ENCODE measurements around the gene RPL37. TPM values are rescaled to one million over a fixed set of nuclear protein-coding genes. Genes with fewer than 3 reads are reported as not detected.

RPL37 gene
- total RNA-seq, 1 experiment from 2014 or later = 1,279 TPM

- Histone ChIP-seq H3K4me2 (ENCODE audit: low read length) (no peak overlapping the region), H3K9ac (ENCODE audit: low read length) (no peak overlapping the region), H3K9me2 (ENCODE audit: insufficient read depth) (no peaks in the 10 kb centered on the region), H3K9me3 (ENCODE audit: control insufficient read depth in 1 of 2, insufficient read depth in 1 of 2, low read depth in 1 of 2, low read length in 2 of 2) (peaks cover 0 to 6% of the 10 kb centered on the region in 2 experiments; a peak in 2 of 4 replicates), H3K79me2 (ENCODE audit: insufficient read depth, low read length) (peaks cover 99% of the 10 kb centered on the region), H4K20me1 (ENCODE audit: insufficient read depth) (peaks cover 29% of the 10 kb centered on the region; the same call in 1 of the 2 replicates), H3K36me3 (ENCODE audit: control insufficient read depth in 1 of 2, insufficient read depth in 2 of 2, low read length in 2 of 2) (peaks cover 0 to 15% of the 10 kb centered on the region in 2 experiments; a peak in 2 of 4 replicates), H3K4me1 (ENCODE audit: control insufficient read depth in 1 of 2, insufficient read depth in 2 of 2, low read length in 2 of 2) (peaks cover 0 to 7% of the 10 kb centered on the region in 2 experiments; a peak in 2 of 4 replicates), H3K4me3 (replicated peaks in 1 of 2; ENCODE audit: low read depth in 1 of 2, low read length in 2 of 2) (no peak overlapping the region), H3K27ac (ENCODE audit: low read depth, low read length) (no peak overlapping the region), H2AFZ (ENCODE audit: low read depth, low read length, poor library complexity, severe bottlenecking) (no peak overlapping the region), H3K27me3 (ENCODE audit: insufficient read depth, low read length) (no peaks in the 10 kb centered on the region)
- no peak for ATAC-seq
- intact Hi-C loops (cut with micrococcal nuclease) = no loop called here
- ChIA-PET CTCF (no interaction called here), POLR2A (no interaction called here), RAD21 (ENCODE audit: low non-redundant PET in 1 of 2, low total read pairs in 2 of 2, uncharacterized antibody in 2 of 2, unreplicated experiment in 2 of 2) (no interaction called here)
- no peak for TF ChIP-seq SIN3A (IDR thresholded peaks at IDR 0.05; ENCODE audit: low read depth)
- no peak for TF ChIP-seq ELF1 (IDR thresholded peaks at IDR 0.05; ENCODE audit: borderline replicate concordance, low read depth)
- TF ChIP-seq ZBTB33 (IDR thresholded peaks at IDR 0.05; ENCODE audit: extremely low read depth, insufficient replicate concordance, low read length) = no peak
- no peak for TF ChIP-seq CBX3 (IDR thresholded peaks at IDR 0.05; ENCODE audit: low read depth)
- TF ChIP-seq JUND (IDR thresholded peaks at IDR 0.05) = no peak
- no peak for TF ChIP-seq POLR2A (IDR thresholded peaks at IDR 0.05; ENCODE audit: borderline replicate concordance, extremely low read depth, insufficient read depth, insufficient read length)
- TF ChIP-seq EZH2 (IDR thresholded peaks at IDR 0.05) = no peak
- TF ChIP-seq MAX (IDR thresholded peaks at IDR 0.05) = no peak
- no peak for TF ChIP-seq SRF (IDR thresholded peaks at IDR 0.05; ENCODE audit: low read depth)
- no peak for TF ChIP-seq CTCF (IDR thresholded peaks at IDR 0.05 in 2 of 3, conservative IDR thresholded peaks at IDR 0.05 in 1 of 3; ENCODE audit: borderline replicate concordance in 1 of 3, insufficient read depth in 1 of 3, low read depth in 2 of 3, low read length in 2 of 3)
- TF ChIP-seq EZH2phosphoT487 (IDR thresholded peaks at IDR 0.05; ENCODE audit: borderline replicate concordance) = no peak
- no peak for TF ChIP-seq SP1 (IDR thresholded peaks at IDR 0.05; ENCODE audit: low read depth)
- no peak for TF ChIP-seq TCF7L2 (IDR thresholded peaks at IDR 0.05; ENCODE audit: borderline replicate concordance, extremely low read depth, insufficient read depth, insufficient read length)
- TF ChIP-seq FOSL1 (IDR thresholded peaks at IDR 0.05; ENCODE audit: low read depth) = no peak
- TF ChIP-seq CEBPB (IDR thresholded peaks at IDR 0.05; ENCODE audit: low read depth) = no peak
- TF ChIP-seq EGR1 (IDR thresholded peaks at IDR 0.05; ENCODE audit: low read depth) = no peak
- no peak for DNase-seq (ENCODE audit: low read depth, low spot score)
- no TSS peak for BruUV-seq (replicated peaks)
These were observed 50.9 kb downstream of the RPL37 start for GRCh38 chr5:40784027-40784653.
